GM12801 (cell line): Measurements from ENCODE around the gene ARHGAP45.

Experiments
- TF ChIP-seq, protein P1 (sequence below): IDR thresholded peaks from one replicate; pipeline ENCODE4 v1.5.1; 2011; ENCODE audit warnings: control low read depth; ENCODE audit not compliant: insufficient read length; ENCODE audit errors: extremely low read depth

Gene ARHGAP45

DNA sequence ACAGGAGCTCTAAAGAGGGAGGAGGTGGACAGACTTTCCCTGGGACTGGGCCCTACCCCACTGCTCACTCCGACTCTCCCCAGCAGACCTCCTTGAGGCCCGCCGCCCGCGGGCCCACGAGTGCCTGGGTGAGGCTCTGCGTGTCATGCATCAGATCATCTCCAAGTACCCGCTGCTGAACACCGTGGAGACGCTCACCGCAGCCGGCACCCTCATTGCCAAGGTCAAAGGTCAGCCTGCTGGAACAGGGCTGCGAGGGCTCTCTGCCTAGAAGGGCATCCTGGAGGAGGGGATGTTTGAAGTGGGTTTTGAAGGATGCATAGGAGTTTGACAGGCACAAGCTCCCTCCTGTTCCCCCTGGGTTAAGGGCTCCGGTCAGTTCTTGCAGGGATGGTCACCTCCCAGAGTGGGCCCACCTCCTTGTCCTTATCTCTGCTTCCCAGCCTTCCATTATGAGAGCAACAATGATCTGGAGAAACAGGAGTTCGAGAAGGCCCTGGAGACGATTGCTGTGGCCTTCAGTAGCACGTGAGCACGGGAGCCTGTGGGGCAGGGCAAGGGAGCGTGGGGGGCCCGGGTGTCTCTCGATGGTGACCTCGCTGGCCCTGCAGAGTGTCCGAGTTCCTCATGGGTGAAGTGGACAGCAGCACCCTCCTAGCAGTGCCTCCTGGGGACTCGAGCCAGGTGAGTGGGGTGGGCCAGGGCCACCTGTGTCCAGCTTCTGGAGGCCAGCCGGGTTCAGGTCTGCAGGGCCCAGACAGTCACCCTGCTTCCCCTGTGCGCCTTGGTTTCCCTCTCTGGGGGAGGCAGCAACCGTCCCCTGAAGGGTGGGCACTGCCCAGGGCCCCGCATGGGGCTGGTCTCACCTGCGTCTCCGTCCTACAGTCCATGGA is 6.3 kb downstream of the ARHGAP45 start:
- TF ChIP-seq, protein P1, sequence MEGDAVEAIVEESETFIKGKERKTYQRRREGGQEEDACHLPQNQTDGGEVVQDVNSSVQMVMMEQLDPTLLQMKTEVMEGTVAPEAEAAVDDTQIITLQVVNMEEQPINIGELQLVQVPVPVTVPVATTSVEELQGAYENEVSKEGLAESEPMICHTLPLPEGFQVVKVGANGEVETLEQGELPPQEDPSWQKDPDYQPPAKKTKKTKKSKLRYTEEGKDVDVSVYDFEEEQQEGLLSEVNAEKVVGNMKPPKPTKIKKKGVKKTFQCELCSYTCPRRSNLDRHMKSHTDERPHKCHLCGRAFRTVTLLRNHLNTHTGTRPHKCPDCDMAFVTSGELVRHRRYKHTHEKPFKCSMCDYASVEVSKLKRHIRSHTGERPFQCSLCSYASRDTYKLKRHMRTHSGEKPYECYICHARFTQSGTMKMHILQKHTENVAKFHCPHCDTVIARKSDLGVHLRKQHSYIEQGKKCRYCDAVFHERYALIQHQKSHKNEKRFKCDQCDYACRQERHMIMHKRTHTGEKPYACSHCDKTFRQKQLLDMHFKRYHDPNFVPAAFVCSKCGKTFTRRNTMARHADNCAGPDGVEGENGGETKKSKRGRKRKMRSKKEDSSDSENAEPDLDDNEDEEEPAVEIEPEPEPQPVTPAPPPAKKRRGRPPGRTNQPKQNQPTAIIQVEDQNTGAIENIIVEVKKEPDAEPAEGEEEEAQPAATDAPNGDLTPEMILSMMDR = no peak

DNA sequence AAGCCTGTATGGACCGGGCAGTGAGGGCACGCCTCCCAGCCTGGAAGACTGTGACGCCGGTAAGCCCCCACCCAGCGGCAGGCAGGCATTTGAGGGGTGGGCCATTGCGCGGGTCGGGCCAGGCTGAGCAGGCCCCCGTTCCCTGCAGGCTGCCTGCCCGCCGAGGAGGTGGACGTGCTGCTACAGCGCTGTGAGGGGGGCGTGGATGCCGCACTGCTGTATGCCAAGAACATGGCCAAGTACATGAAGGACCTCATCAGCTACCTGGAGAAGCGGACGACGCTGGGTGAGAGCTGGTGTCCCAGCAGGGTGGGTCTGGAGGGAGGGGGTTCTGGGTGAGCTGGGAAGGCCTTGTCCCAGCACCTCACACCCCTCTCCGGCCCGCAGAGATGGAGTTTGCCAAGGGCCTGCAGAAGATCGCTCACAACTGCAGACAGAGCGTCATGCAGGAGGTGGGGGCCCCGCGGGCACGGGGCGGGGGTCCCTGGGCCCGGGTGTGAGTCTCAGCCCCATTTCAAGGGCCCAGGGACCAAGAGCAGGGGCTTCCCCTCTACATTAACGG is 7.1 kb downstream of the ARHGAP45 start:
- TF ChIP-seq, protein P1 = no peak

DNA sequence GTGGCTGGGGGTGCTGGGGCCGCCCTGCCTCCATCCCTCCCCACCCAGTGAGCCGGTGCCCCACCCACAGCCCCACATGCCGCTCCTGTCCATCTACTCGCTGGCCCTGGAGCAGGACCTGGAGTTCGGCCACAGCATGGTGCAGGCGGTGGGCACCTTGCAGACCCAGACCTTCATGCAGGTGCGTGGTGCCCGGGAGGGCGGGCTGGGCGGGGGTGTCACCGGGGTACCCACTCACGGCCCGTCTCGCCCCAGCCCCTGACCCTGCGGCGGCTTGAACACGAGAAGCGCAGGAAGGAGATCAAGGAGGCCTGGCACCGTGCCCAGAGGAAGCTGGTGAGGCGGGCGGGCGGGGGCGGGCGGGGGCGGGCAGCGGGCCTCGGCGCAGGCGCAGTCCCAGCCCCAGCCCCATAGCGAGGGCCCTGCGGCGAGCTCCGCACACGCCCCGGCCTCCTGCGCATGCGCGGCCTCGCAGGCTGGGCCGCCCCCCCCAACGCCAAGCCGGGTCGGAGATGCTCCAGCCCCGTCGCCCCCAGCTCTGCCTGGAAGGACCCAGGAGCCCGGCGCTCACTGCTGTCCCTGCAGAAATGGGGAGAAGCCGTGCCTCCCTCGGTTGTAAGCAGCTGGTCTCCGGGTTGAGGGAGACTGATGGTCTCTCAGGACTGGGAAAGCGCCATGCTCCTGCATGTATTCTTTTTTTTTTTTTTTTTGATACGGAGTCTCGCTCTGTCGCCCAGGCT is 7.7 kb downstream of the ARHGAP45 start:
- TF ChIP-seq, protein P1 = no peak

DNA sequence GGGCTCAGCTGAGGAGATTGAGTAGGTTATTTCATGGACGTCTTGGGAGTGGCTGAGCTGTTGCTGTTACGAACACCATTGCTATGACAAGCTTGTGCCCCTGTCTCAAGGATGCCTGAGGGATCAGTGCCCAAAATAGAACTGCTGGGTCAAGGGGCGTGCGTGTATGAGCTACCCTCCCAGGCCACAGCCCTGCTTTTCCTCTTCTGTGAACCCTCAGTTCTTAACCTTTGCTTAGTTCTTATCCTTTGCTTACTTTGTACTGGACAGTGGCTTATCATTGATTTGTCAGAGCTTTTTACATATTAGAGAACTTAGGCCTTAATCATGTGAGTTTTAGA is 9.0 kb downstream of the ARHGAP45 start:
- TF ChIP-seq, protein P1 = no peak

DNA sequence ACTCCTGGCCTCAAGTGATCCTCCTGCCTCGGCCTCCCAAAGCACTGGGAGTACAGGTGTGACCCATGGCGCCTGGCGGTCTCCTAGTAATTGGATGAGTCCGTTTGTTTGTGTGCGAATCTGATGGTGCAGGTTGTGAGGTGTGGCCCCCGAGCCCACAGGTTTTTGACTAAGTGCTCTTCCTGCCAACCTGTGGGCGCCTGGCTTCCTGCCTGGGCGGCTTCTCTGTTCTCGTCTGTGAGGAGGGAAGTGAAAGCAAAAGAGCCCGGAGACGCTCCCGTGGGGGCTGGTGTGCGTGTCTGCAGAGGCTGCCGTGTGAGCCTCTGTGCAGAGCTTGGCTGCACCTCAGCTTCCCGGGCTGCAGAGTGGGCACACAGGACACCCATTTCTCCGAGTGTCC is 10.0 kb downstream of the ARHGAP45 start:
- TF ChIP-seq, protein P1 = no peak

DNA sequence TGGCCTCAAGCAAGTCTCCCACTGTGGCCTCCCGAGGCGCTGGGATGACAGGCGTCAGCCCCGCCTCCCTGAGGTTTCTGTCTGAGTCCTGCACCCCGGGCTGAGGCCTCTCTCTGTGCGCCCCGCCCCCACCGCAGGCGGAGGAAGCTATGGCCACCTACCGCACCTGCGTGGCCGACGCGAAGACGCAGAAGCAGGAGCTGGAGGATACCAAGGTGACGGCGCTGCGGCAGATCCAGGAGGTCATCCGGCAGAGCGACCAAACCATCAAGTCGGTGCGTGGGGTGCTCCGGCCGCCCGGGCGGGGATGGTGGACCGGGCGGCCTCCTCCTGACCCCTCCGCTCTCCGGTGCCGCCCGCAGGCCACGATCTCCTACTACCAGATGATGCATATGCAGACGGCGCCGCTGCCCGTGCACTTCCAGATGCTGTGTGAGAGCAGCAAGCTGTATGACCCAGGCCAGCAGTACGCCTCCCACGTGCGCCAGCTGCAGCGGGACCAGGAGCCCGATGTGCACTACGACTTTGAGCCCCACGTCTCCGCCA is 12.7 kb downstream of the ARHGAP45 start:
- TF ChIP-seq, protein P1 = no peak
